GM15510 (cell line): Measurements from ENCODE around the gene IL22RA1.

Experiments used
- POLR2A ChIP-seq: IDR thresholded peaks from 3 replicates; pipeline ENCODE4 v1.6.1; 2011; ENCODE audit warnings: borderline replicate concordance; ENCODE audit not compliant: insufficient read length; ENCODE audit errors: extremely low read depth

Gene IL22RA1

DNA sequence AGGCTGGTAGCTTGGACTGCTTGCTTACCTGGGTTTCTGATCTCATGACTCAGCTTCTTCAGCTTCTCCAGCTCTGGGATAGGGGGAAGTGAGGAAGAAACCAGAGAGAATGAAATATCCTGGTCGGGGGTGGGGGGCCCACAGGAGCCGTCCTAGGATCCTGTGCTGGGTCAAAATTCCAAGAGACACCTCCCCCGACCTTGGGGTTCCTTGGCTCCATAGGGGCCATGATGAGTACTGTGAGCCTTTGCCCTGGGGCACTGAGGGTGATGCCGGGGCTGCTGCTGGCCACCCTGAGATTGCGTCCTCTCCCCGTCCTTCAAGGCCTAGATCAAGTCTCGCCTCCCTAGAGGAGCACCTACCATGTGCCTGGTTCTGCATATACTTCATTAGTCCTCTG lies 71.0 kb downstream of the IL22RA1 start:
- TF ChIP-seq POLR2A, result no peak

DNA sequence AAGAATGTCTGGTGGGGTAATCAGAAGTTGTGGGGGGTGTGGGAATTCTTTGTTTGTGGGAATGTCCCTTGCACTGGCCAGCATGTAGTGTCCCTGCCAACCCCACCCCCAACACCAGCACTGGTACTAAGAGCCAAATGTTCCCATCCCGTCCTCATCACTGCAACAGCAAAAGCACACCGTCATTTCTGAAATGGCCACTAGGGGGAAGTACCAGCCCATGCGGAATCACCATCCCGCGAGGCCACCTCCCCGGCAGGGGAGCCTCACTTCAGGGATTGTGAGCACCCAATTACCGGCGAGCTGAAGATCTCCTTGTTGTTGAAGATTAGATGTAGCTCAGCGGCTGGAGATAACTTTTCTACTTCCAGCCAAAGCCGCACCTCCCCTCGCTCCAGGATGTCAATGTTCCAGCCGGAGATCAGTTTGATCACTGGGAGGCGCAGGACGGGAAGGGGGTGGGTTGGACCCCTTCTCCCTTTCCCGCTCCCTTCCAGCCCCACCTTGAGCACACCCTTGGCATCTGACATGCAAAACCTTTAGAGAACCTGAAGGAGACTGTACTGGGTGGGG lies 72.0 kb downstream of the IL22RA1 start:
- no peak for TF ChIP-seq POLR2A

DNA sequence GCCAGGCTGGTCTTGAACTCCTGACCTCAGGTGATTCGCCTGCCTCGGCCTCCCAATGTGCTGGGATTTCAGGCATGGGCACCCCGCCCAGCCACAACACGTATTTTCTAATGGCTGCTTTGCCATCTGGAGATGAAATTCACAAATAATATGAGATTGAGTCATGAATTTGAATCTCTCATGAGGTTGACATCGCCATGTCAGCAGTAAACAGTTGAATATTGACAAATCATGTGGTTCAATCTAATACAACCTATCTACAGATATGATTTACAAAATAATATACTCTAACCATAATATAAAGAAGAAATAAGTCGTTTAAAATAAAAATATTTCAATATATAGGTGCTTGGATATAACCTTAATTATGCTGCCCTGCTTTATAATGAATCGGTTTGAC lies 73.1 kb downstream of the IL22RA1 start:
- TF ChIP-seq POLR2A, result no peak
